PC-9 (cell line): ENCODE results near the gene UFD1. TPM values are rescaled to one million over a fixed set of nuclear protein-coding genes. Genes with fewer than 3 reads are reported as not detected.

Experiments used
- BruUV-seq: library from RNA; stranded (reverse); fragments of 400-500 nt; replicated peaks from 2 replicates; lab custom pipeline; 2021; lab: Mats Ljungman, UMichigan
- CTCF ChIA-PET: fragments of 300-600 bp; sonication (Branson Sonifier 250); formaldehyde crosslinking; loops from one replicate; lab custom pipeline; 2022; ENCODE audit warnings: antibody characterized with exemption; lab: Charles Lee
- POLR2A ChIA-PET: fragments of 300-600 bp; sonication (Branson Sonifier 250); formaldehyde crosslinking; loops from one replicate; lab custom pipeline; 2022; ENCODE audit warnings: antibody characterized with exemption; ENCODE audit not compliant: unreplicated experiment; lab: Charles Lee
- DNase-seq, 2 experiments: peaks; one replicate each; pipeline versions ENCODE4 v3.0.0 to v3.0.0-alpha.2; 2015 to 2022; ENCODE audit warnings: mixed read lengths in 1 of 2
- H2AFZ ChIP-seq: fragments of 200-600 bp; sonication (generic); 2 replicates; pipeline ENCODE4 v1.8.1; 2017; ENCODE audit warnings: antibody characterized with exemption
- H3F3A ChIP-seq: fragments of 200-600 bp; sonication (generic); 2 replicates; pipeline ENCODE4 v1.8.1; 2017; ENCODE audit warnings: antibody characterized with exemption, mild to moderate bottlenecking, low read depth; ENCODE audit not compliant: insufficient read depth
- H3K27ac ChIP-seq: fragments of 200-600 bp; sonication (generic); 2 replicates; pipeline ENCODE4 v1.6.1; 2016; ENCODE audit warnings: mixed run types
- H3K27me3 ChIP-seq: fragments of 200-600 bp; sonication (generic); 2 replicates; pipeline ENCODE4 v1.6.1; 2016; ENCODE audit warnings: low read depth, mixed run types; ENCODE audit not compliant: insufficient read depth
- H3K36me3 ChIP-seq: fragments of 200-600 bp; sonication (generic); 2 replicates; pipeline ENCODE4 v1.6.1; 2016; ENCODE audit warnings: low read depth, mixed run types
- H3K4me1 ChIP-seq: fragments of 200-600 bp; sonication (generic); replicated peaks from 2 replicates; pipeline ENCODE4 v1.6.1; 2016; ENCODE audit warnings: mixed run types; ENCODE audit not compliant: insufficient read depth
- H3K4me2 ChIP-seq: fragments of 200-600 bp; sonication (generic); 2 replicates; pipeline ENCODE4 v1.6.1; 2017; ENCODE audit warnings: mixed run types
- H3K4me3 ChIP-seq: fragments of 200-600 bp; sonication (generic); 2 replicates; pipeline ENCODE4 v1.6.1; 2016; ENCODE audit warnings: mixed run types
- H3K79me2 ChIP-seq: fragments of 200-600 bp; sonication (generic); 2 replicates; pipeline ENCODE4 v1.6.1; 2017; ENCODE audit warnings: low read depth, mixed run types
- H3K9me2 ChIP-seq: fragments of 200-600 bp; sonication (generic); 2 replicates; pipeline ENCODE4 v1.8.1; 2017; ENCODE audit warnings: mild to moderate bottlenecking; ENCODE audit not compliant: insufficient read depth
- H3K9me3 ChIP-seq: fragments of 200-600 bp; sonication (generic); 2 replicates; pipeline ENCODE4 v1.8.1; 2016; ENCODE audit warnings: low read depth; ENCODE audit not compliant: insufficient read depth
- H4K20me1 ChIP-seq: fragments of 200-600 bp; sonication (generic); 2 replicates; pipeline ENCODE4 v1.8.1; 2017; ENCODE audit not compliant: insufficient read depth
- CTCF ChIP-seq: fragments of 200-600 bp; sonication (generic); conservative IDR thresholded peaks from 2 replicates; pipeline ENCODE4 v1.6.1; 2017; ENCODE audit warnings: mixed run types, antibody characterized with exemption, mild to moderate bottlenecking, moderate library complexity
- EZH2 ChIP-seq: fragments of 200-600 bp; sonication (generic); IDR thresholded peaks from 2 replicates; pipeline ENCODE4 v1.8.0; 2017; ENCODE audit warnings: antibody characterized with exemption, low read depth
- intact Hi-C: fragments of 100-400 bp; cut with micrococcal nuclease; formaldehyde crosslinking; loops from one replicate; pipeline ENCODE4 v1.10.0; 2022; ENCODE audit not compliant: unreplicated experiment
- total RNA-seq: library from RNA; stranded (reverse); gene quantifications from 2 replicates; pipeline ENCODE4 v1.2.3, GENCODE V29; 2021

Gene UFD1
- total RNA-seq, 1 experiment from 2014 or later = 66.9 TPM

GRCh38 chr22:19505735-19506126 lies 26.7 kb upstream of the UFD1 start:
- no TSS peak for BruUV-seq
- TF ChIP-seq CTCF (no peak), EZH2 (no peak)
- ChIA-PET CTCF (no interaction called here), POLR2A (no interaction called here)
- no peak overlapping the region for H2AFZ ChIP-seq
- no peaks in the 10 kb centered on the region for H3K79me2 ChIP-seq
- no peak overlapping the region for H3K4me2 ChIP-seq
- H3K27ac ChIP-seq = no peak overlapping the region
- intact Hi-C loops = no loop called here
- no peaks in the 10 kb centered on the region for H4K20me1 ChIP-seq
- no peaks in the 10 kb centered on the region for H3F3A ChIP-seq
- H3K9me3 ChIP-seq = no peaks in the 10 kb centered on the region
- H3K36me3 ChIP-seq = no peaks in the 10 kb centered on the region
- H3K27me3 ChIP-seq = no peaks in the 10 kb centered on the region
- no peak for DNase-seq
- no peaks in the 10 kb centered on the region for H3K9me2 ChIP-seq
- no peaks in the 10 kb centered on the region for H3K4me1 ChIP-seq
- no peak overlapping the region for H3K4me3 ChIP-seq

- Histone ChIP-seq H3K36me3 (no peaks in the 10 kb centered on the region), H4K20me1 (no peaks in the 10 kb centered on the region), H3F3A (no peaks in the 10 kb centered on the region), H3K4me1 (no peaks in the 10 kb centered on the region), H3K4me2 (no peak overlapping the region), H3K27ac (no peak overlapping the region), H2AFZ (no peak overlapping the region), H3K79me2 (no peaks in the 10 kb centered on the region), H3K4me3 (no peak overlapping the region), H3K9me3 (no peaks in the 10 kb centered on the region), H3K9me2 (no peaks in the 10 kb centered on the region), H3K27me3 (no peaks in the 10 kb centered on the region)
- CTCF ChIA-PET = no interaction called here
- no peak for DNase-seq
- intact Hi-C loops = no loop called here
- BruUV-seq = no TSS peak
- POLR2A ChIA-PET = no interaction called here
- TF ChIP-seq EZH2 = no peak
- TF ChIP-seq CTCF = no peak
These were observed 26.1 kb upstream of the UFD1 start for GRCh38 chr22:19504900-19505734.

- DNase-seq = no peak
- Histone ChIP-seq H3K27me3 (no peaks in the 10 kb centered on the region), H2AFZ (no peak overlapping the region), H3F3A (no peaks in the 10 kb centered on the region), H3K79me2 (no peaks in the 10 kb centered on the region), H3K4me2 (no peak overlapping the region), H3K4me1 (no peaks in the 10 kb centered on the region), H4K20me1 (no peaks in the 10 kb centered on the region), H3K9me2 (no peaks in the 10 kb centered on the region), H3K36me3 (no peaks in the 10 kb centered on the region), H3K9me3 (no peaks in the 10 kb centered on the region), H3K4me3 (no peak overlapping the region), H3K27ac (no peak overlapping the region)
- CTCF ChIA-PET = interaction anchor here (0.6 kb wide), 1 partner anchor 425 kb away, joined by 6 read pairs; no protein-coding TSS in a partner anchor
- BruUV-seq = no TSS peak
- intact Hi-C loops = no loop called here
- TF ChIP-seq EZH2 = no peak
- TF ChIP-seq CTCF = no peak
- POLR2A ChIA-PET = no interaction called here
These were observed 24.9 kb upstream of the UFD1 start for GRCh38 chr22:19503869-19504268.
